OCI-LY3 (cell line): Measurements from ENCODE around the gene ERC2.

Experiments used
- H2AFZ ChIP-seq: fragments of 200-600, 300-600 bp; shearing (Covaris generic); 2 replicates; pipeline ENCODE4 v1.6.0; 2014; ENCODE audit warnings: antibody characterized with exemption, low read depth, low read length
- H3K27ac ChIP-seq: fragments of 200-600, 300-600 bp; sonication (generic); 2 replicates; pipeline ENCODE4 v1.5.1; 2014; ENCODE audit warnings: mild to moderate bottlenecking, low read length, moderate library complexity, mixed read lengths
- H3K27me3 ChIP-seq: fragments of 200-600, 300-600 bp; sonication (generic); 2 replicates; pipeline ENCODE4 v1.6.1; 2014; ENCODE audit warnings: low read depth, low read length, mixed read lengths
- H3K36me3 ChIP-seq: fragments of 200-600, 300-600 bp; sonication (generic); replicated peaks from 2 replicates; pipeline ENCODE3; 2014; ENCODE audit warnings: low read depth, low read length, mixed read lengths
- H3K4me1 ChIP-seq: fragments of 300-600, 200-600 bp; sonication (generic); 2 replicates; pipeline ENCODE4 v1.6.1; 2014; ENCODE audit warnings: low read length, mixed read lengths
- H3K4me2 ChIP-seq: fragments of 200-600, 300-600 bp; sonication (generic); 2 replicates; pipeline ENCODE4 v1.6.1; 2014; ENCODE audit warnings: low read length, mixed read lengths
- H3K4me3 ChIP-seq: fragments of 300-600, 200-600 bp; sonication (generic); 2 replicates; pipeline ENCODE4 v1.5.1; 2014; ENCODE audit warnings: antibody characterized with exemption, mild to moderate bottlenecking, low read length, moderate library complexity
- H3K79me2 ChIP-seq: fragments of 300-600, 200-600 bp; shearing (Covaris generic); 2 replicates; pipeline ENCODE4 v1.6.1; 2014; ENCODE audit warnings: mild to moderate bottlenecking, low read length, mixed read lengths
- H3K9ac ChIP-seq: fragments of 300-600, 200-600 bp; shearing (Covaris generic); 2 replicates; pipeline ENCODE4 v1.6.0; 2014; ENCODE audit warnings: mild to moderate bottlenecking, low read length, moderate library complexity
- H3K9me3 ChIP-seq: fragments of 200-600, 300-600 bp; shearing (Covaris generic); 2 replicates; pipeline ENCODE4 v1.6.1; 2014; ENCODE audit warnings: low read length, mixed read lengths; ENCODE audit not compliant: insufficient read depth
- H4K20me1 ChIP-seq: fragments of 200-600, 300-600 bp; sonication (generic); 2 replicates; pipeline ENCODE4 v1.6.1; 2016; ENCODE audit warnings: low read length, mixed read lengths; ENCODE audit not compliant: insufficient read depth
- CTCF ChIP-seq: fragments of 200-600, 300-600 bp; sonication (generic); IDR thresholded peaks from 2 replicates; pipeline ENCODE4 v1.5.1; 2014; ENCODE audit warnings: antibody characterized with exemption, low read length, low read depth
- EZH2phosphoT487 ChIP-seq: fragments of 200-600 bp; shearing (Covaris generic); IDR thresholded peaks from 2 replicates; pipeline ENCODE4 v1.6.1; 2018; ENCODE audit warnings: antibody characterized with exemption, mixed run types, low read depth

The ERC2 gene

DNA sequence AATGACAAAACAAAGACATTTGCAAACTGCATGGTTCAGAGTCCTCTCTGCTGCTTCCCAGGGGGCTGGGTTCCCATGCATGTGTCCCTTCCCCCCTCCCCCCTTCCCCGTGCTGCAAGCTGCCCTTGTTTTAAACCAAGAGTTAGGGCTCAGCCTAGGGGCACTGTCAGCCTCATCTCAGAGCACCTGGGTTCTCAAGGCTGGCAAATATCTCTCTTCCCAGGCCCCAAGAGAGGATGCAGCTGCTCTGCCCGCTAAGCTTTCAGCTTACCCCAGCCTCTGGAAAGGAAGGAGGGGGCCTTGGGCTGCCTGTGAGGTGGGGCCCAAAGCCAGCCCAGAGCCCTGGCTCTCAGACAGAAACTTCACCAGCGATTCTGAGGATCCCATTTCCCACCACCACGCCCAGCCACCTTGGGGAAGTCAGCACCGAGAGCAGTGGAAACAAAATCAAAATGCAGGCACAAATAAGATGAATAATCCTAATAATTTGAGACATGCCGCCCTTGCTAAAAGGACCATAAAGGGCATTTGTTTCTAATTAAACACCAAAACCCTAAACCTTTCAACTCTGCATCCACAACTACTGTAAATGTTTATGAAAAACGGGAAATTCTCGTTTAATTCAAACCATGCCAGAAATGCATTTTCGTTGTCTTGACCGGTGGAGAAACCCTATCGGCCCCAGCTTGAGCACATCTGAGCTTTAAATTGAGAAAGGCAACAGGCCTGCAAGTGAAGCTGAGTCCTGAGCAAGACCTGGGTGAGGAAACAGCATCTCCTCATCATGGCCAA lies 913.4 kb downstream of the ERC2 start:
- Histone ChIP-seq H3K4me3 (no peak overlapping the region), H3K9me3 (no peaks in the 10 kb centered on the region), H3K36me3 (no peaks in the 10 kb centered on the region), H3K4me1 (no peaks in the 10 kb centered on the region), H3K79me2 (no peaks in the 10 kb centered on the region), H3K4me2 (no peak overlapping the region), H3K27me3 (no peaks in the 10 kb centered on the region), H3K9ac (no peak overlapping the region), H3K27ac (no peak overlapping the region), H2AFZ (no peak overlapping the region), H4K20me1 (no peaks in the 10 kb centered on the region)
- TF ChIP-seq CTCF (no peak), EZH2phosphoT487 (no peak)

DNA sequence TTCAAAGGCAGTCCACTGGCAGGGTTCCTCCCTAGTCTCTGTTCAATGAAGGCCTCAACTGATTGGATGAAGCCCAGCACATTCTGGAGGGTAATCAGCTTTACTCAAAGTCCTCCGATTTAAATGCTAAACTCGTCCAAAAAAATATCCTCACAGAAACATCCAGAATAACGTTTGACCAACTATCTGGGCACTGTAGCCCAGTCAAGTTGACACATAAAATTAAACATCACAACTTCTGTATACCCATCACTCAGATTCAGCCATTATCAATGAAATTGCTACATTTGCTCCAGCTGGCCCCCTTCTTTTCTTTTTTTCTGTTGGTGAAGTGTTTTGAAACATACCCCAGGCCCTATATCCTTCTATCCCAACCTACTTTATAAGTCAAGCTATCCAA lies 916.6 kb downstream of the ERC2 start:
- no peak overlapping the region for H2AFZ ChIP-seq

DNA sequence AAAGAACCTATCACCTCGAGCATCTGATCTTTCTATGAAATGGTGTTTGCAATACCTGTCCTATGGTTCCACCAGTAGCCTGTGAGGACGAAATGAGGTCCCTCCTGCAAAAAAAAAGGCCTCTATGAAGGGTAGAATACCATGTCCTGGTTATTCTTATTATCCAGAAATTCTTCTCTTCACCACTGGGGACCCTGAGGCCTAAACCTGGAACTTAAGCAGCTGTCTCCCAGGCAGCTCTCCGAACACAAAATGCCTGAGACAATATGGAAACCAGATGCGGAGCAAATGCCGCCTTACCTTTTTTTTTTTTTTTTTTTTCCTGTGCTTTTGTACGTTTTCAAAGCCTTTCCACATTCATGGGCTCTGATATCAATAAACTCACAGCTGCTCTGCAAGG lies 919.1 kb downstream of the ERC2 start:
- H3K4me1 ChIP-seq = no peaks in the 10 kb centered on the region
- H3K9ac ChIP-seq = no peak overlapping the region
- H3K27ac ChIP-seq = no peak overlapping the region
- peaks cover 7% of the 10 kb centered on the region; the same call in 1 of the 2 replicates for H3K27me3 ChIP-seq
- no peaks in the 10 kb centered on the region for H4K20me1 ChIP-seq
- no peaks in the 10 kb centered on the region for H3K36me3 ChIP-seq
- H3K79me2 ChIP-seq = no peaks in the 10 kb centered on the region
- no peak overlapping the region for H2AFZ ChIP-seq
- no peak for TF ChIP-seq CTCF
- TF ChIP-seq EZH2phosphoT487 = no peak
- no peak overlapping the region for H3K4me2 ChIP-seq
- no peaks in the 10 kb centered on the region for H3K9me3 ChIP-seq
- no peak overlapping the region for H3K4me3 ChIP-seq

More for the DNA sequence above, 916.6 kb downstream of the ERC2 start:
- no peak overlapping the region for H3K27ac ChIP-seq
- H3K9me3 ChIP-seq = no peaks in the 10 kb centered on the region
- no peak overlapping the region for H3K4me2 ChIP-seq
- TF ChIP-seq CTCF (no peak), EZH2phosphoT487 (no peak)
- H4K20me1 ChIP-seq = no peaks in the 10 kb centered on the region
- H3K9ac ChIP-seq = no peak overlapping the region
- no peaks in the 10 kb centered on the region for H3K27me3 ChIP-seq
- H3K36me3 ChIP-seq = no peaks in the 10 kb centered on the region
- no peaks in the 10 kb centered on the region for H3K79me2 ChIP-seq
- H3K4me1 ChIP-seq = no peaks in the 10 kb centered on the region
- no peak overlapping the region for H3K4me3 ChIP-seq

DNA sequence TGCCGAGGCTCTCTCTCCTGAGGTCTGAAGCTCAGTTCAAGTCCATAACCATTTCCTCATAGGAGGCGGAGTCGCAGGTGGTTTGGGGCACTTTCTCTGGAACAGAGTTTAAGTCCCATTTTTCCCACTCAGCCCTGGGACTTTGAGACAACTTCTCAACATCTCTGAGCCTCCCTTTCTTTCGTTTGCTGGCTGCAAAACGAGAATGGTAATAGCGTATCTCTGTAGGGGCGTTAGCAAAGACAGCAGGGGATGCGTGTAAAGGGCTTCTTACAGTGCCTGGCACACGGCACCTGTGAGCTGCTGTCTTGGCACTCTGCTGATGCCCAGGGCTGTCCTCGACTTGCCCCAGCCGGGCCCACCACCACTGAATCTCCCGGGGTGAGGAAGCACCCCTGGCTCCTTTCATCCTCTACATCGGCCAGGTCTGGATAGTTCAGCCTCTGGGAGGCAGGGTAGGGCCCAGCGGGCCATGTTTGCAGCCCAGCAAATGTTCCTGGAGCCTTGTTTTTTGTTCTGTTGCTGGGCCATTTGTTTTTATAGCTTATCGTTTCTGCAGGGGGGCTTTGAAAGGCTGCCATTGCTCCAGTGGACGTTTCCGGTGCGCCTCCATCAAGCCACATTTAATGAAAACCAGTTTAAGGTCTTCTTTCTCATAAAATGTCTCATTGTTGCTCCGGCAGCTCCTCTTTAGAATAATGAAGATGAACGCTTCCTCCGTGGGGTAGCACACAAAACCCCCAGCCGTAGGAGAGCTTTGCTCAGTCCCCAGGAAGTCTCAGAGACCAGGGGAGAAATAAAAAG lies 921.2 kb downstream of the ERC2 start:
- no peak for TF ChIP-seq CTCF
- no peak for TF ChIP-seq EZH2phosphoT487
- Histone ChIP-seq H2AFZ (no peak overlapping the region), H3K27me3 (peaks cover 9% of the 10 kb centered on the region; the same call in 1 of the 2 replicates), H4K20me1 (no peaks in the 10 kb centered on the region), H3K79me2 (no peaks in the 10 kb centered on the region), H3K4me3 (no peak overlapping the region), H3K4me1 (no peaks in the 10 kb centered on the region), H3K4me2 (no peak overlapping the region), H3K9ac (no peak overlapping the region), H3K36me3 (no peaks in the 10 kb centered on the region), H3K27ac (no peak overlapping the region), H3K9me3 (no peaks in the 10 kb centered on the region)
